Endodermal cell (in vitro differentiated cells): ENCODE results near the gene KREMEN1. TPM values are rescaled to one million over a fixed set of nuclear protein-coding genes. Genes with fewer than 3 reads are reported as not detected.
A peak's percentile ranks its signal among the peaks of the same experiment; 100 is the strongest.

Experiments
- DNase-seq: peaks from one replicate; pipeline ENCODE4 v3.0.0-alpha.2; 2017
- H3K27ac ChIP-seq: 2 replicates; pipeline ENCODE4 v1.5.1; 2013; ENCODE audit warnings: mild to moderate bottlenecking, low read depth, low read length, moderate library complexity
- H3K27me3 ChIP-seq: 2 replicates; pipeline ENCODE4 v1.6.1; 2013; ENCODE audit warnings: mild to moderate bottlenecking, low read length, moderate library complexity; ENCODE audit not compliant: insufficient read depth, control insufficient read depth, poor library complexity, severe bottlenecking
- H3K36me3 ChIP-seq: 2 replicates; pipeline ENCODE4 v1.7.0; 2013; ENCODE audit warnings: mild to moderate bottlenecking, low read length, moderate library complexity; ENCODE audit not compliant: control insufficient read depth, insufficient read depth
- H3K4me1 ChIP-seq: one replicate; pipeline ENCODE4 v1.7.0; 2013; ENCODE audit warnings: low read length; ENCODE audit not compliant: control insufficient read depth, insufficient read depth
- H3K4me3 ChIP-seq: 2 replicates; pipeline ENCODE4 v1.5.1; 2013; ENCODE audit warnings: mild to moderate bottlenecking, low read length, moderate library complexity
- H3K9ac ChIP-seq: 2 replicates; pipeline ENCODE4 v1.6.1; 2013; ENCODE audit warnings: mild to moderate bottlenecking, low read length, moderate library complexity; ENCODE audit not compliant: poor library complexity, severe bottlenecking; ENCODE audit errors: extremely low read depth
- H3K9me3 ChIP-seq: 2 replicates; pipeline ENCODE4 v1.6.1; 2013; ENCODE audit warnings: mild to moderate bottlenecking, low read length, moderate library complexity; ENCODE audit not compliant: control insufficient read depth
- H3K27ac Mint-ChIP-seq: 2 replicates; pipeline ENCODE4 v1.8.0; 2020; ENCODE audit warnings: mixed read lengths
- H3K27me3 Mint-ChIP-seq: 2 replicates; pipeline ENCODE4 v1.8.0; 2021; ENCODE audit warnings: mild to moderate bottlenecking, mixed read lengths; ENCODE audit not compliant: insufficient read depth
- H3K36me3 Mint-ChIP-seq: 2 replicates; pipeline ENCODE4 v1.8.0; 2020; ENCODE audit warnings: low read depth, mixed read lengths
- H3K4me1 Mint-ChIP-seq: 2 replicates; pipeline ENCODE4 v1.8.0; 2020; ENCODE audit warnings: mixed read lengths
- H3K4me3 Mint-ChIP-seq: 2 replicates; pipeline ENCODE4 v1.8.0; 2020; ENCODE audit warnings: mild to moderate bottlenecking, moderate library complexity, mixed read lengths
- H3K9me3 Mint-ChIP-seq: 2 replicates; pipeline ENCODE4 v1.8.0; 2020; ENCODE audit warnings: mild to moderate bottlenecking, mixed read lengths
- WGBS, 2 experiments: methylation state at CpG; one replicate each; pipeline versions ENCODE4 v1.1.5 to v1.1.7; 2013; ENCODE audit warnings: missing lambda C conversion rate in 2 of 2, mixed read lengths in 1 of 2; ENCODE audit not compliant: insufficient coverage in 1 of 2, insufficient read length in 1 of 2; 5-methylcytosine and 5-hydroxymethylcytosine counted together
- total RNA-seq, 2 donors: library from RNA; stranded (reverse); fragmentation: NEBNext Ultra II Directional in 1 of 2; extraction: Animal tissue kit (Norgen Biotek cat#: 25700) in 1 of 2; gene quantifications; 2 replicates in 1 of 2; 3 replicates in 1 of 2; pipeline ENCODE4 v1.2.1, GENCODE V29; 2021
- TF ChIP-seq, protein P1 (sequence below): fragments of 200-600 bp; sonication (generic); conservative IDR thresholded peaks from 2 replicates; pipeline ENCODE4 v1.5.0; 2021; ENCODE audit warnings: antibody characterized with exemption, mild to moderate bottlenecking

Gene KREMEN1
- total RNA-seq, 2 donors from 2014 or later, result 6.2 to 7.5 TPM

DNA sequence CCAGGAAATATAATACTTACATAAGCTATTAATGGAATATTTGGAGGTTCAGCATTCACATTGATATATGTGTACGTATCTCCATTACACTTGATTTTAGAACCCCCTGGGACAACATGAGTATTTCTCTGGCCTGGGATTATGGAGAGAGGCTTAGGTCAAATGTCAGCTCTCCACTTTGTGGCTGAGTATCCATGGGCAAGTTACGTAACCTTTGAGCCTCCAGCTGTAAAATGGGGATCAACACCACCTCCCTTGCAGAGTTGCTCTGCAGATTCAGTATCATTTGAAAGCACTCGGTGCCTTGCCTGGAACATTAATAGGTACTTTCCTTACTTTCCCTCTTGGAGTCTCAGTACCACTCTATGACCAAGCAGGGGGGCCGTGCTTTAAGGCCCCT lies 44.4 kb upstream of the KREMEN1 start:
- H3K4me3 ChIP-seq, result no peak overlapping the region
- peak overlapping the region; percentile 30 for H3K27ac ChIP-seq
- no peaks in the 10 kb centered on the region for H3K9me3 Mint-ChIP-seq
- TF ChIP-seq, protein P1, sequence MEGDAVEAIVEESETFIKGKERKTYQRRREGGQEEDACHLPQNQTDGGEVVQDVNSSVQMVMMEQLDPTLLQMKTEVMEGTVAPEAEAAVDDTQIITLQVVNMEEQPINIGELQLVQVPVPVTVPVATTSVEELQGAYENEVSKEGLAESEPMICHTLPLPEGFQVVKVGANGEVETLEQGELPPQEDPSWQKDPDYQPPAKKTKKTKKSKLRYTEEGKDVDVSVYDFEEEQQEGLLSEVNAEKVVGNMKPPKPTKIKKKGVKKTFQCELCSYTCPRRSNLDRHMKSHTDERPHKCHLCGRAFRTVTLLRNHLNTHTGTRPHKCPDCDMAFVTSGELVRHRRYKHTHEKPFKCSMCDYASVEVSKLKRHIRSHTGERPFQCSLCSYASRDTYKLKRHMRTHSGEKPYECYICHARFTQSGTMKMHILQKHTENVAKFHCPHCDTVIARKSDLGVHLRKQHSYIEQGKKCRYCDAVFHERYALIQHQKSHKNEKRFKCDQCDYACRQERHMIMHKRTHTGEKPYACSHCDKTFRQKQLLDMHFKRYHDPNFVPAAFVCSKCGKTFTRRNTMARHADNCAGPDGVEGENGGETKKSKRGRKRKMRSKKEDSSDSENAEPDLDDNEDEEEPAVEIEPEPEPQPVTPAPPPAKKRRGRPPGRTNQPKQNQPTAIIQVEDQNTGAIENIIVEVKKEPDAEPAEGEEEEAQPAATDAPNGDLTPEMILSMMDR, result no peak
- no peaks in the 10 kb centered on the region for H3K9me3 ChIP-seq
- WGBS, 2 experiments, result 92 to 95% methylated on average over 3 to 4 of the region's 4 CpGs
- no peak overlapping the region for H3K27ac Mint-ChIP-seq
- no peaks in the 10 kb centered on the region for H3K36me3 ChIP-seq
- H3K4me3 Mint-ChIP-seq, result no peak overlapping the region
- peaks cover 19% of the 10 kb centered on the region for H3K4me1 ChIP-seq
- DNase-seq, result no peak
- H3K27me3 ChIP-seq, result no peaks in the 10 kb centered on the region
- peaks cover 34% of the 10 kb centered on the region for H3K4me1 Mint-ChIP-seq
- no peak overlapping the region for H3K9ac ChIP-seq
- H3K36me3 Mint-ChIP-seq, result peaks cover 9% of the 10 kb centered on the region
- no peaks in the 10 kb centered on the region for H3K27me3 Mint-ChIP-seq

DNA sequence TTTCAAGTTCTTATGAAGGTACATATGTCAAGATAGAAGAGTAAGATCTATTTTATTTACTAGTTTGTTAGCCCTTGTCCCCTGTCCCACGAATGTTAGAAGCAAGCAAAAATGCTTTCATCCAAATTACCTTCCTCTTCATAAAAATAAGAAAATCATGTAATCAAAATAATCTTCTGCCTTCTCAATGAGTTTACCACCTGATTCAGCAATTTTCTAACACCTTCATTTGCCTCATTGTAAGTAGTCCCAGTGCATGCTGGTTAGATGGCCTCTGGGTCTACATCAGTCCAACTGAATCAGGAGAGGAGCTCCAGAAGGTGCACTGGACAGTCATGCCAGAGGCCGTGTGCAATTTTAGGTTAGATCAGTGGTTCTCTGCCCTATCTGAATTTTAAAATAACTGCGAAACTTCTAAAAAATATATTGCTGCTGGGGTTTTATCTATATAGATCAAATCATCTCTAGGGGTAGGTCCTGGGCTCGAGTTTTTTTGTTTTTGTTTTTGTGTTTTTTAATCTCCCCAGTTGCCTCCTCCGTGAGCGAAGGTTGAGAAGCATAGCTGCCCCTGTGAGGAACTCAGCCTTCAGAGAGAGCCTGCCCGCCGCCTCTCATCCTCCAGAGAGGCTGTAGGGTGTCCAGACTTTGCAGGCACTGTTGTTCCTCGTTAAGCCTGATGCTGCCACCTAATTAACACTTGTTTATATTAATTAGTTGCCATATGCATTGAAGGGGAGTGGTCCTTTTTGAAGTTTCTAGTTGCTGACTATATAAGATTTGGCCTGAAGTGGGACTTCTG lies 43.4 kb upstream of the KREMEN1 start:
- Mint-ChIP-seq H3K27ac (no peak overlapping the region), H3K36me3 (peaks cover 9% of the 10 kb centered on the region), H3K9me3 (no peaks in the 10 kb centered on the region), H3K27me3 (no peaks in the 10 kb centered on the region), H3K4me3 (peak overlapping the region; percentile 66), H3K4me1 (peaks cover 32% of the 10 kb centered on the region)
- peak overlapping the region; percentile 77 for H3K4me3 ChIP-seq
- no peaks in the 10 kb centered on the region for H3K27me3 ChIP-seq
- TF ChIP-seq, protein P1, result no peak
- H3K36me3 ChIP-seq, result no peaks in the 10 kb centered on the region
- H3K27ac ChIP-seq, result peak overlapping the region; percentile 33
- H3K9me3 ChIP-seq, result no peaks in the 10 kb centered on the region
- peaks cover 19% of the 10 kb centered on the region for H3K4me1 ChIP-seq
- WGBS, 2 experiments, result 75 to 92% methylated on average over 6 to 9 of the region's 9 CpGs
- no peak overlapping the region for H3K9ac ChIP-seq
- no peak for DNase-seq

DNA sequence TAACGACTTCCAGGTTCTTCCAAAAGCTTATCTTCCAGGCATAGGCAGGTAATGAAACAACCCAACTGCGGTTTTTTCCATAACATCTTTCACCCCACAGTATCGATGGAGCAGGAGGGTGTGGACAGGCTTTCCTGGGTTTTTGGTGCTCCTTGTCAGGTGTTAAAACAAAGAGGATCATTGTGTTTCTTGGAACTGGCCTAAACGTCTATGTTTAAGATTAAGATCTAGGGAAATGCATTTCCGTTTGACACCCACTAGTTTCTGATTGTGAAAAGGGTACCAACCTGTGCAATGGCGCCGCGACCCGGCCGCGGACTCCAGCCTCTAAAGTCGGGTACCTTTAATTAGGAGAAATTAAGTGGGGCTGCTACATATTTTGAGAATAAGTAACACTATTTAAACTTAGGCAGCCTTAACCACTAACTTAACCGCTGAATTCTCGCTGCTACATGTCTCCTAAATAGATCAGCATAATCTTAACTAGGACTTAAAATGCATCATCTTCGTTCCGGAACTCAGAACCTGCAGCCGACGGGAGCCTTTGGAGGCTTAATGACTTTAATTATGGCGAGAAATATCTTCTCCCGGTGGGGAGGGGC lies 42.7 kb upstream of the KREMEN1 start:
- no peak overlapping the region for H3K9ac ChIP-seq
- Mint-ChIP-seq H3K4me3 (peak overlapping the region; percentile 66), H3K27ac (peak overlapping the region; percentile 98), H3K4me1 (peaks cover 32% of the 10 kb centered on the region), H3K9me3 (no peaks in the 10 kb centered on the region), H3K36me3 (peaks cover 12% of the 10 kb centered on the region), H3K27me3 (no peaks in the 10 kb centered on the region)
- H3K9me3 ChIP-seq, result no peaks in the 10 kb centered on the region
- H3K36me3 ChIP-seq, result no peaks in the 10 kb centered on the region
- peak; percentile 62 for DNase-seq
- peak overlapping the region; percentile 89 for H3K27ac ChIP-seq
- TF ChIP-seq, protein P1, result no peak
- H3K4me1 ChIP-seq, result peaks cover 19% of the 10 kb centered on the region
- no peaks in the 10 kb centered on the region for H3K27me3 ChIP-seq
- 13 to 42% methylated on average over 4 to 20 of the region's 20 CpGs for WGBS, 2 experiments
- H3K4me3 ChIP-seq, result peak overlapping the region; percentile 77
